HepG2 (cell line): ENCODE results near the gene FAM209A.
"Not testable (repeated sequence)": the region's sequence is repeated elsewhere in the genome, so short reads cannot be mapped to it uniquely, and the experiment has no call there.

Experiments used
- CEBPB ChIP-seq: IDR thresholded peaks from 2 replicates; pipeline ENCODE4 v1.6.1; 2011; ENCODE audit warnings: low read depth, low read length, improper control_type of control experiment, borderline replicate concordance
- CREB1 ChIP-seq, 2 experiments: fragments of 450-650 bp in 1 of 2; IDR thresholded peaks; 2 replicates each; pipeline ENCODE4 v1.6.1; 2016 to 2017; ENCODE audit warnings: control low read depth in 1 of 2, mild to moderate bottlenecking in 1 of 2, missing compliant biosample characterization in 1 of 2, missing genetic modification characterization in 1 of 2
- MXI1 ChIP-seq: IDR thresholded peaks from 3 replicates; pipeline ENCODE4 v1.6.1; 2012; ENCODE audit warnings: low read depth, low read length, inconsistent platforms, borderline replicate concordance
- ZBTB8A ChIP-seq: sonication (generic); formaldehyde crosslinking; IDR thresholded peaks from 2 replicates; pipeline ENCODE4 v1.4.0; 2020; ENCODE audit warnings: mild to moderate bottlenecking, low read depth, missing genetic modification reagents, borderline replicate concordance

- not testable (repeated sequence) for TF ChIP-seq MXI1; CREB1 (IDR thresholded peaks at IDR 0.05); CREB1 (CRISPR knock-in tag; IDR thresholded peaks at IDR 0.05); ZBTB8A (CRISPR knock-in tag); CEBPB
These were observed 40.0 kb downstream of the FAM209A start for GRCh38 chr20:56564526-56564925.
